Thyroid gland (tissue), 4 donors: ENCODE data around the gene WNK2. TPM values are rescaled to one million over a fixed set of nuclear protein-coding genes. Genes with fewer than 3 reads are reported as not detected.
"Not testable (repeated sequence)": the region's sequence is repeated elsewhere in the genome, so short reads cannot be mapped to it uniquely, and the experiment has no call there.

Experiments used
- DNase-seq, 2 donors: peaks; one replicate each; pipeline ENCODE4 v3.0.0-alpha.2; 2019
- H3K27ac ChIP-seq, 3 donors: fragments of 200-600 bp; sonication (generic); 1 replicate in 2 of 3; 2 replicates in 1 of 3; pipeline ENCODE4 v1.5.1; 2016 to 2019; ENCODE audit warnings: mild to moderate bottlenecking in 1 of 3, moderate library complexity in 1 of 3
- H3K27me3 ChIP-seq: fragments of 200-600 bp; sonication (generic); one replicate; pipeline ENCODE4 v1.5.1; 2019
- H3K36me3 ChIP-seq, 2 donors: fragments of 200-600 bp; sonication (generic); one replicate each; pipeline ENCODE4 v1.5.1; 2016 to 2019
- H3K4me1 ChIP-seq, 2 donors: fragments of 200-600 bp; sonication (generic); one replicate each; pipeline ENCODE4 v1.5.1; 2017 to 2019
- H3K4me3 ChIP-seq, 3 donors: fragments of 200-600 bp; sonication (generic); replicated peaks in 1 of 3; 1 replicate in 2 of 3; 2 replicates in 1 of 3; pipeline ENCODE4 v1.5.1; 2016; ENCODE audit warnings: mild to moderate bottlenecking in 1 of 3
- H3K9me3 ChIP-seq: fragments of 200-600 bp; sonication (generic); one replicate; pipeline ENCODE4 v1.5.1; 2017
- CTCF ChIP-seq, 6 experiments: fragments of 200-600 bp in 3 of 6; fragments of 450-650 bp in 3 of 6; sonication (generic) in 3 of 6; IDR thresholded peaks; one replicate each; pipeline ENCODE4 v1.5.1; 2016 to 2019; ENCODE audit warnings: antibody characterized with exemption in 6 of 6, mild to moderate bottlenecking in 2 of 6, inconsistent platforms in 1 of 6, moderate library complexity in 1 of 6
- POLR2A ChIP-seq, 2 donors: fragments of 450-650 bp; IDR thresholded peaks; one replicate each; pipeline ENCODE4 v1.6.1; 2017; ENCODE audit warnings: antibody characterized with exemption in 2 of 2, mild to moderate bottlenecking in 2 of 2, moderate library complexity in 1 of 2
- WGBS, 2 donors: methylation state at CpG; one replicate each; pipeline ENCODE4 v1.1.5; 2017; 5-methylcytosine and 5-hydroxymethylcytosine counted together
- intact Hi-C: fragments of 100-400 bp; cut with DNase I; formaldehyde crosslinking; loops from one replicate; pipeline ENCODE4 v1.15.1; 2023
- total RNA-seq, 4 donors: library from RNA; depleted of rRNA; stranded (reverse); fragments of >200 nt; gene quantifications; one replicate each; pipeline ENCODE4 v1.2.3, GENCODE V29; 2016

Gene WNK2
- total RNA-seq, 4 donors from 2014 or later = 0.94 to 8.5 (median 8.1) TPM

- intact Hi-C loops = no loop called here
- Histone ChIP-seq H3K4me1 (peaks cover 13 to 14% of the 10 kb centered on the region in 2 donors), H3K27me3 (no peaks in the 10 kb centered on the region), H3K9me3 (no peaks in the 10 kb centered on the region), H3K4me3 (no peak overlapping the region), H3K27ac (no peak overlapping the region), H3K36me3 (no peaks in the 10 kb centered on the region)
- TF ChIP-seq CTCF (IDR thresholded peaks at IDR 0.05) = no peak
- TF ChIP-seq POLR2A (IDR thresholded peaks at IDR 0.05) = no peak
- 33 to 71% methylated on average over 7 to 9 of the region's 9 CpGs for WGBS, 2 donors
- peak; percentile 76 to 84 for DNase-seq
These were observed 134.5 kb downstream of the WNK2 start for GRCh38 chr9:93318480-93318879.

DNA sequence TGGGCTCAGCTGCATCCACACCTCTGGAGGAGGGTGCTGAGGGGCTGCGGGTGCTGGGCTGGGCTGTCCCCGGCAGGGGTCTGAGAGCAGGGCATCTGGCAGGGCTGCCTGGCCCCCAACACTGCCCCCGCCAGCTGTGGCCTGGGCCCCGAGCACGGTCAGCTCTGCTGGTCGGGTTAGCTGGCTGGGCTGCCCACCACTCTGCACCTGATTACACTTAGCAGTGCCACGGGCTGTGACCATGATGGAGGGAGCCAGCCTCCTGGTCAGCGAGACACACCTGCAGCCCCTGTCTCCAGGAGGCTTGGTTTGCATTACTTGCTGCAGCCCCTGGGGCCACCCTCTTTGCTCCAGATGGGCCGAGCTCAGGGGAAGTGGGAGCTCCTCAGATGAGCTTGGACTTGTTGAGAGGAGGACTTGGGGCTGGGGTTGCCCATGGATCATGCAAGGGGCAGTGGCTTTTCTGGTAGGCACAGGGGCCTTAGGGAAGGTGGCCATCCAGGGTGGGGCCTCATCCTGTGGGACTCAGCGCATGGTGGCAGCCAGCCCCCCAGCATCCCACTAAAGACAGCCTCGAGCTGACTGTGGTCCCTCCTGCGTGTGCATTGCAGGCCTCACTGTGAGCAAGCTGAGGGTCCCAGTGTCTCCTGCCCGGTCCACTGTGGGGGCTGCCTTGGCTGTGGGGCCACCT lies 135.5 kb downstream of the WNK2 start:
- H3K27ac ChIP-seq = no peak overlapping the region
- WGBS, 2 donors = 70 to 84% methylated on average over 2 to 7 of the region's 13 CpGs
- TF ChIP-seq CTCF (IDR thresholded peaks at IDR 0.05) (no peak), POLR2A (IDR thresholded peaks at IDR 0.05) (no peak)
- H3K36me3 ChIP-seq = no peaks in the 10 kb centered on the region
- H3K4me3 ChIP-seq = no peak overlapping the region
- DNase-seq = peak; percentile 45 to 59
- intact Hi-C loops = no loop called here
- no peaks in the 10 kb centered on the region for H3K9me3 ChIP-seq
- no peaks in the 10 kb centered on the region for H3K27me3 ChIP-seq
- peaks cover 13 to 14% of the 10 kb centered on the region in 2 donors for H3K4me1 ChIP-seq

DNA sequence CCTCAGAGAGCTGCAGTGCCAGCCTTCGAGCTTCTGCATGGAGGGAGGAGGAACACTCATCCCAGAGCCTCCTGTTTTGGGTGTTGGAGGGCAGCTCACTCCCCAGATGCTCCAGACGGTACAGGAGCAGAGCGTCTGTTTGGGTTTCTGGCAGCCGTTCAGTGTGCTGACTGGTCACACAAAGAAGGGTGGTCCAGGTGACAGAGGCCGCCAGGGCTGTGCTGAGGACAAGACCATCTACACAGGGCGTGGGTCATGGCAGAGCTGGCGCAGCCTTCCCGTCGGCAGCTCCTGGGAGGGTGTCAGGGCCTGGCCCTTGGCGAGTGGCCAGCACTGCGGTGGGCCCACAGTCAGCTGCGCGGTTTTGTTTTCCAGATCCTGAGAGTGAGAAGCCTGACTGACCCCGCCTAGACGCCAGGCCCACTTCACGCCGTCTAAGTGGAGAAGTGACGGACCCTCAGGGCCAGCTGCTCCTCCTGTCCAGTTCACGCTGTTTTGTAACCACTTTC lies 136.1 kb downstream of the WNK2 start:
- 58 to 63% methylated on average over 10 to 18 of the region's 19 CpGs for WGBS, 2 donors
- DNase-seq = peak; percentile 40 to 43
- no peak for TF ChIP-seq CTCF (IDR thresholded peaks at IDR 0.05)
- TF ChIP-seq POLR2A (IDR thresholded peaks at IDR 0.05) = no peak
- Histone ChIP-seq H3K27ac (no peak overlapping the region), H3K4me1 (peaks cover 13 to 14% of the 10 kb centered on the region in 2 donors), H3K9me3 (no peaks in the 10 kb centered on the region), H3K4me3 (no peak overlapping the region), H3K27me3 (no peaks in the 10 kb centered on the region), H3K36me3 (no peaks in the 10 kb centered on the region)
- intact Hi-C loops = no loop called here

DNA sequence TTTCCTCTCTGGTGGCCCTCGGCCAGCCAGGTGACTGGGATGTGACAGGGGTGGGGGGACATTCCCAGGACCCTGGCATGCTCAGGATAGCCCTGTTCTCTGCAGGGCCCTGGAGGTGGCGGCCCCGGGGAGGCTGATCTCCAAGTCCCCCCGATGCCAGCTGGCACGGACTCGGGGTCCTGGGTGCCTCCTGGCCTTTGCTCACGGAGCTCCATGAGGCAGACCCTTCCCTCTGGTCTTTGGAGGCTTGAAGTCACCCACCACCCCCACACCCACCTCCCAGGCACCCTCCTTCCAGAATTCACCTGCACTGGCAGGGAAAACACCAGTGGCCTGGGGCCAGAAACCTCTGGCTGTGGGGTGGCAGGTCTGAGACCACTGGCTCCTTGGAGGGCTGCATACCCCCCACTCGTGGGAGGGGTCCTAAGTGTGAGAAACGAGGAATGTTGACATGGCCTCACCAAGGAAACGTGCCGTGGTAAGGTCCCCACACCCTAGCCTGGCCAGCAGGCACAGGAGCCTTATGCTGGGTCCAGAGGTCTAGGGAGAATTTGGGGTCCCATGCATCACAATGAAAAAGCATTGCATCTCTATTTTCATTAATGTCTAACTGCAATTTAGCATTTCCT lies 136.8 kb downstream of the WNK2 start:
- 80 to 82% methylated on average over 10 of the region's 11 CpGs for WGBS, 2 donors
- Histone ChIP-seq H3K36me3 (no peaks in the 10 kb centered on the region), H3K9me3 (no peaks in the 10 kb centered on the region), H3K4me1 (peaks cover 13 to 14% of the 10 kb centered on the region in 2 donors), H3K27me3 (no peaks in the 10 kb centered on the region), H3K4me3 (no peak overlapping the region), H3K27ac (no peak overlapping the region)
- intact Hi-C loops = no loop called here
- no peak for DNase-seq
- no peak for TF ChIP-seq CTCF (IDR thresholded peaks at IDR 0.05)
- no peak for TF ChIP-seq POLR2A (IDR thresholded peaks at IDR 0.05)

GRCh38 chr9:93321220-93321610 lies 137.3 kb downstream of the WNK2 start:
- no peak overlapping the region for H3K4me3 ChIP-seq
- 95% methylated on average over 10 of the region's 10 CpGs for WGBS, 2 donors
- no peak for DNase-seq
- no peaks in the 10 kb centered on the region for H3K36me3 ChIP-seq
- H3K9me3 ChIP-seq = no peaks in the 10 kb centered on the region
- intact Hi-C loops = no loop called here
- peak overlapping the region in 1 of 3 donors; percentile 44 for H3K27ac ChIP-seq
- no peaks in the 10 kb centered on the region for H3K27me3 ChIP-seq
- TF ChIP-seq POLR2A (IDR thresholded peaks at IDR 0.05) = no peak
- no peak for TF ChIP-seq CTCF (IDR thresholded peaks at IDR 0.05)
- peaks cover 13 to 14% of the 10 kb centered on the region in 2 donors for H3K4me1 ChIP-seq

GRCh38 chr9:93323446-93323954 lies 139.6 kb downstream of the WNK2 start:
- 89 to 92% methylated on average over 5 to 6 of the region's 6 CpGs for WGBS, 2 donors

More at GRCh38 chr9:93323446-93323954, 139.6 kb downstream of the WNK2 start:
- H3K4me3 ChIP-seq, intact Hi-C loops, DNase-seq, H3K9me3 ChIP-seq, H3K27ac ChIP-seq, H3K27me3 ChIP-seq, H3K36me3 ChIP-seq: not testable (repeated sequence)
- H3K4me1 ChIP-seq = peaks cover 10 to 12% of the 10 kb centered on the region in 2 donors
